ENCODE measurements around the gene RANBP9. TPM values are rescaled to one million over a fixed set of nuclear protein-coding genes. Genes with fewer than 3 reads are reported as not detected.

RANBP9 gene
- total and polyA plus RNA-seq, 2 donors (not counting 3 experiments of a cell fraction or from before 2014, with no cell fraction given), result 15.1 to 40.2 TPM

DNA sequence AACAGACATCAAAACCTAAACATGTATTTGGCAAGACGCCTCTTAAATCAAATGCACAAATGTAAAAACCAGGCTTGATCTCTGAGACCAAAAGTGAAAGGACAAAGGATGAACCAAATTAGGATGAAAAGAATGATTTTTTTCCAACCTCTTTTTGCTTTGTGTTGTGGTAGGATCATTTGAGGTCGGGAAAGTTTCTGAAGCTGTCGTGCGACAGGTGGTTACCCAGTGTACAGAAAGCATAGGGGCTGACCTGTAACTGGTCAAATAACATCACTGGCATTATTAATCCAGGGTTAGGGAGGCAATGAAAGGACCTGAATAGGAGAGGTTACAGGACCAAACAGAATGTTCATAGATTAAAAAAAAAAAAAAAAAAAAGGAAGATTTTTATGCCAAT, 114.6 kb downstream of the RANBP9 start:
- ChIA-PET CTCF (no interaction called here), POLR2A (no interaction called here)
- no peaks in the 10 kb centered on the region for H3K9me1 ChIP-seq (replicated peaks; ENCODE audit: control insufficient read depth, extremely low read depth, insufficient read depth, low read length)
- H3K4me1 ChIP-seq (ENCODE audit: control insufficient read depth, extremely low read depth, insufficient read depth, low read length), result no peaks in the 10 kb centered on the region
- FAIRE-seq, result no peak
- H3K4me2 ChIP-seq (ENCODE audit: insufficient read depth, low read length), result no peak overlapping the region
- H3K9me3 ChIP-seq (replicated peaks; ENCODE audit: control insufficient read depth, insufficient read depth, low read length), result no peaks in the 10 kb centered on the region
- peaks cover 0 to 12% of the 10 kb centered on the region in 2 experiments for H3K36me3 ChIP-seq (ENCODE audit: control insufficient read depth in 2 of 2, extremely low read depth in 1 of 2, insufficient read depth in 2 of 2, low read length in 2 of 2)
- no peak overlapping the region for H3K9ac ChIP-seq (replicated peaks; ENCODE audit: extremely low read depth, insufficient read depth, low read length)
- H3K27ac ChIP-seq (ENCODE audit: insufficient read depth, low read depth, low read length), result no peak overlapping the region
- no peak overlapping the region for H3K4me3 ChIP-seq (replicated peaks in 1 of 3; ENCODE audit: insufficient read depth in 1 of 3, low read depth in 1 of 3, low read length in 3 of 3)
- BruUV-seq (replicated peaks), result no TSS peak
- no peak overlapping the region for H2AFZ ChIP-seq (ENCODE audit: low read depth, low read length)
- H3K79me2 ChIP-seq (ENCODE audit: control insufficient read depth, insufficient read depth, low read length), result no peaks in the 10 kb centered on the region
- intact Hi-C loops (cut with micrococcal nuclease), result no loop called here
- no peaks in the 10 kb centered on the region for H4K20me1 ChIP-seq (replicated peaks; ENCODE audit: control insufficient read depth, extremely low read depth, insufficient read depth, low read length)
- H3K27me3 ChIP-seq (ENCODE audit: control insufficient read depth in 2 of 2, insufficient read depth in 2 of 2, low read length in 2 of 2), result no peaks in the 10 kb centered on the region
- no peak for DNase-seq (ENCODE audit: low read depth, low spot score)
- dilution Hi-C loops (cut with MboI; ENCODE audit: extremely low pct_ligation_motif_present, low sequenced_read_pairs), result no loop called here
- TF ChIP-seq EZH2 (IDR thresholded peaks at IDR 0.05; ENCODE audit: borderline replicate concordance, low read depth, low read length, severe bottlenecking) (no peak), CTCF (IDR thresholded peaks at IDR 0.05; ENCODE audit: extremely low read depth in 1 of 2, insufficient read depth in 1 of 2, low read depth in 1 of 2, low read length in 2 of 2) (no peak)

DNA sequence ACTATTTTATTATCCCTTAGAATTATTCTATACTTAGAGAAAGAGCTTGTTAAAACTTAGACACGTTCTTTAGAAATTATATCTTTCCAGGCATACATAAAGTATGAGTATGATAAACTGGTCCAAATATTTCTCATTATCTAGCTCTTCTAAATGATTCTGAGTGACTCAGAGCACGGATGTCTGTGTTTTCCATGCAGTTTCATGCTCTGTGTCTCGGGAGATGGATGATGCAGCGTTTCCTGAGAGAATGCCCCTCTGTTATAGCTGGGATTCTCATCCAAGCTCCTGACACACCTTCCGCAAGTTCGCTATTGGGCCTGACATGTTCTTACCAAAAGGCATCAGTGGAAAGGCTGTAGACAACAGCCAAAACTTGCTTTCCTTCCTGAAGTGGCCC, 117.9 kb downstream of the RANBP9 start:
- H3K9me1 ChIP-seq (replicated peaks; ENCODE audit: control insufficient read depth, extremely low read depth, insufficient read depth, low read length), result no peaks in the 10 kb centered on the region
- POLR2A ChIA-PET, result no interaction called here
- intact Hi-C loops (cut with micrococcal nuclease), result no loop called here
- H3K9ac ChIP-seq (replicated peaks; ENCODE audit: extremely low read depth, insufficient read depth, low read length), result no peak overlapping the region
- H3K36me3 ChIP-seq (ENCODE audit: control insufficient read depth in 2 of 2, extremely low read depth in 1 of 2, insufficient read depth in 2 of 2, low read length in 2 of 2), result peaks cover 0 to 12% of the 10 kb centered on the region in 2 experiments
- H3K4me3 ChIP-seq (replicated peaks in 1 of 3; ENCODE audit: insufficient read depth in 1 of 3, low read depth in 1 of 3, low read length in 3 of 3), result no peak overlapping the region
- FAIRE-seq (no peak), DNase-seq (ENCODE audit: low read depth, low spot score) (no peak)
- H3K79me2 ChIP-seq (ENCODE audit: control insufficient read depth, insufficient read depth, low read length), result no peaks in the 10 kb centered on the region
- H3K4me2 ChIP-seq (ENCODE audit: insufficient read depth, low read length), result no peak overlapping the region
- H3K9me3 ChIP-seq (replicated peaks; ENCODE audit: control insufficient read depth, insufficient read depth, low read length), result no peaks in the 10 kb centered on the region
- TF ChIP-seq GATA2 (IDR thresholded peaks at IDR 0.05; ENCODE audit: insufficient read depth, insufficient read length, low read depth, low read length), result no peak
- TF ChIP-seq MYC (IDR thresholded peaks at IDR 0.05; ENCODE audit: low read depth, low read length), result no peak
- TF ChIP-seq CTCF (IDR thresholded peaks at IDR 0.05; ENCODE audit: extremely low read depth in 1 of 2, insufficient read depth in 1 of 2, low read depth in 1 of 2, low read length in 2 of 2), result no peak
- TF ChIP-seq JUN (IDR thresholded peaks at IDR 0.05; ENCODE audit: borderline replicate concordance, insufficient read depth, insufficient read length, low read depth), result no peak
- CTCF ChIA-PET, result interaction anchor here (0.6 to 4.6 kb wide), 4 partner anchors 19 to 34 kb away, joined by 3 to 29 read pairs (median 4); partner anchors contain the start of genes NOL7 and SIRT5
- BruUV-seq (replicated peaks), result no TSS peak
- H3K27me3 ChIP-seq (ENCODE audit: control insufficient read depth in 2 of 2, insufficient read depth in 2 of 2, low read length in 2 of 2), result no peaks in the 10 kb centered on the region
- no peaks in the 10 kb centered on the region for H3K4me1 ChIP-seq (ENCODE audit: control insufficient read depth, extremely low read depth, insufficient read depth, low read length)
- no peak overlapping the region for H2AFZ ChIP-seq (ENCODE audit: low read depth, low read length)
- no peaks in the 10 kb centered on the region for H4K20me1 ChIP-seq (replicated peaks; ENCODE audit: control insufficient read depth, extremely low read depth, insufficient read depth, low read length)
- dilution Hi-C loops (cut with MboI; ENCODE audit: extremely low pct_ligation_motif_present, low sequenced_read_pairs), result no loop called here
- no peak overlapping the region for H3K27ac ChIP-seq (ENCODE audit: insufficient read depth, low read depth, low read length)

Data from endothelial cell of umbilical vein (primary cell).